NOMO-1 (cell line): Measurements from ENCODE around the gene MARK3.

Source experiments
- DNase-seq, 2 experiments: peaks; one replicate each; lab custom pipeline; 2025; ENCODE audit not compliant: unreplicated experiment in 2 of 2; lab: John Stamatoyannopoulos, UW

The MARK3 gene

GRCh38 chr14:103366741-103367140, 18.5 kb upstream of the MARK3 start:
- DNase-seq: no peak

GRCh38 chr14:103367995-103368394, 17.2 kb upstream of the MARK3 start:
- no peak for DNase-seq

- DNase-seq: no peak
Observed at GRCh38 chr14:103370087-103370486, 15.1 kb upstream of the MARK3 start.

DNA sequence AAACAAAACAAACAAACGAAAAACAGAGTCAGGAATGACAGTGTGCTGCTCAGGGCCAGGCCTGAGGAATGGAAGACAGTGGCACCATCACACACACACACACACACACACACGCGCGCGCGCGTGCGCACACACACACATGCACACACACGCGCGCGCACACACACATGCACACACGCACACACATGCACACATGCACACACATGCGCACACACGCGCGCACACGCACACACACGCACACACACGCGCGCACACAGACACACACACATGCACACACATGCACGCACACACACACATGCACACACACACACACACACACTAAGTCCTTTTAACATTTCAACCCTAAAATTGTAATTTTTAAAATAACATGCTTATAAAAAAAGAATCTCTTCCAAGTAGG, 13.2 kb upstream of the MARK3 start:
- no peak for DNase-seq

GRCh38 chr14:103372552-103373304, 12.5 kb upstream of the MARK3 start:
- DNase-seq: no peak

DNA sequence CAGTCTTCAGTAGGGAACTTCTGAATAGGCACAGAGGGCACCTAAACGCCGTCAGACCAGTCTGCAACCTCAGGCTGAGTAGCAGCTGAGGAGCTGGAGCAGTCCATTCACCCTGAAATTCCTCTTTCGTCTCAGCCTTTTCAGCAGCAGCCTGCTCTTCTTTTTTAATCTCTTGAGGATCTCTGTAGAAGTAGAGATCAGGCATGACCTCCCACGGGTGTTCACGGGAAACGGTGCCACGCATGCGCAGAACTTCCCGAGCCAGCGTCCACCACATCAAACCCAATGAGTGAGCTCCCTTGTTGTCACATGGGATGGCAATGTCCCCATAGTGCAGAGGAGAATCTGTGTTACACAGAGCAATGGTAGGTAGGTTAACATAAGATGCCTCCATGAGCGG, 11.1 kb upstream of the MARK3 start:
- no peak for DNase-seq

- DNase-seq: no peak
Observed at GRCh38 chr14:103377522-103378037, 7.6 kb upstream of the MARK3 start.

DNA sequence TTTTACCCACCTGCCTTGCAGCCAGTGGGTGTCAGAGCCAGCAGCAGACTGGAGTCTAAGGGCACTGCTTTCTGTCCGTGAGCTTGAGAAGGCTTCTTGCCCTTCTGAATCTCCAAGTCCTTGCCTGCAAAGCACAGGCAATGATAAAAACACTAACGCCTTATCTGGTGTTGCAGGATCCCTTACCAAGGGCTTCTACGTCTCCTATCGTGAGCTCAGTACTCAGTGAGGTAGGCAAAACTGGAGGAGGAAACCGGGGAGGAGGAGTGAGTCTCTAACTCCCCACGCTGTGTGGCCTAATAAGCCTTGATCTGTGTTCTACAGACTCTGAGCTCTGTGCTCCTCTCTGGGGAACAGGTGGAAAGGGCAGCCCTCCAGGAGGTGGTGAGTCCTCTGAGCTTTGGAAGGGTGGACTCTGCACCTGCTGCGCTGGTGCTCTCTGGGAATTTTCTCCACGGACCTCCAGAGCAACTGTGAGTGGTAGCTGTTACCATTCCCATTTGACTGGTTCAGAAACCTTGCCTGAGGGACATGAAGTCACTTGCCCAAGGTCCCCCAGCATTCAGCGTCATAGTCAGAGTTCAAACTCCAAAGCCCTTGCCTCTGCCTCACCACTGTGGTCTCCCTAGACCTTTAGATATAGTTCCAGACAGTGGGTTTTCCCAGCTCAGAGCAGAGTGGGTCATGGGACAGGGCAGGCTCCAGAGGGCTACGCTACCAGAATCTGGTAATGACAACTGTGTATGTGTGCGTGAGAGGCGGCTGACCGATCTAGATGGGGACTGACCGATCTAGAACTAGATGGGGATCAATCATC, 7.0 kb upstream of the MARK3 start:
- no peak for DNase-seq

DNA sequence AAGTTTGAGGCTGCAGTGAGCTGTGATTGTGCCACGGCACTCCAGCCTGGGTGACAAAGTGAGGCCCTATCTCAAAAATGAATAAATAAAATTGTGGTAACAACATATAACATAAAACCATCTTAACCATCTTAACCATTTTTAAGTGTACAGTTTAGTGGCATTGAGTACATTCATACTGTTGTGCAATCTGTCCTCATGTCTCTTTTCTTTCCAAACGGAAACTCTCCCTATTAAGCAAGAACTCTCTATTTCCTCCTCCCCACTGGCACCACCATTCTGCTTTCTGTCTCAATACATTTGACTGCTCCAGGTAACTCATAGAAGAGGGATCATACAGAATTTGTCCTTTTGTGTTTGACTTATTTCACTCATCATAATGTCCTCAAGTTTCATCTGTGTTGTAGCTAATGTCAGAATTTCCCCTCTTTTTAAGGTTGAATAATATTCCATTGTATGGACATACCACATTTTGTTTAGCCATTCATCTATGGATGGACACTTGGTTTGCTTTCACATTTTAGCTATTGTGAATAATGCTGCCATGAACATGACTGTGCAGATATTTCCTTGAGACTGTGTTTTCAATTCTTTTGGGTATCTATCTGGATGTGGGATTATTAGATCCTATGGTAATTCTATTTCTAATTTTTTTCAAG, 4.4 kb upstream of the MARK3 start:
- DNase-seq: no peak

- DNase-seq: no peak
Observed at GRCh38 chr14:103382376-103382775, 2.8 kb upstream of the MARK3 start.

GRCh38 chr14:103384450-103385151, 614 bp upstream of the MARK3 start:
- no peak for DNase-seq

DNA sequence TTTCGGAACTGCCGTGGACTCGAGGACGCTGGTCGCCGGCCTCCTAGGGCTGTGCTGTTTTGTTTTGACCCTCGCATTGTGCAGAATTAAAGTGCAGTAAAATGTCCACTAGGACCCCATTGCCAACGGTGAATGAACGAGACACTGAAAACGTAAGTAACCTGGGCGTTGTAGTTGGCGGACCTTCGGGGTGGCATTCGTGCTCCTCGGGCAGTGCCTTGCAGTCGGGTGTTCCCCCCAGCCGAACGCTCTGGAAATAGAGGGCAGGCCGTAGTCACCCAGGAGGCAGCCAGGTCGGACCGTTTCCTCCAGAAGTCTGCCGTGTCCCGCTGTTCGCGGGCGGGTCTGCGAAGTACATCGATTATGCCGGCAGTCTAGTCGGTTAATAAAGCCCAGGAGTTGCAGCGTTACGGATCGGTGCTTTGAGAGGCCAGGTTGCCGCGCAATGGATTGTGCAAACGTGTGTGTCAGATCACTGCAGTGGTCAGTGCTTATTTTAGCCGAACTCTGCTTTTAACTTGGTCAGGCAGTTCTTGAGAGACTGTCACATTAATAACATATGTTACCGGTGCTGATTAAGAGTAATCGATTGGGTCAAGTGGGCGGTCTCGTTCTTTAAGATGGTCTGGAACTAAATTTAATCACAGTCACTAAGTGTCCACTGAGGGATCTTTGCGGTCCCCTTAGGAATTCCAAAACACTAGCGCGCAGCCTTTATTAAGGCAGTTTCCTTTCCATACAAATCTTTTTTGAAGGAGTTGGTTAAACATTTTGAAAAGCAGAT, 906 bp downstream of the MARK3 start:
- no peak for DNase-seq

GRCh38 chr14:103386713-103387329, 1.6 kb downstream of the MARK3 start:
- peak in 1 of 2 experiments; percentile 17 for DNase-seq

DNA sequence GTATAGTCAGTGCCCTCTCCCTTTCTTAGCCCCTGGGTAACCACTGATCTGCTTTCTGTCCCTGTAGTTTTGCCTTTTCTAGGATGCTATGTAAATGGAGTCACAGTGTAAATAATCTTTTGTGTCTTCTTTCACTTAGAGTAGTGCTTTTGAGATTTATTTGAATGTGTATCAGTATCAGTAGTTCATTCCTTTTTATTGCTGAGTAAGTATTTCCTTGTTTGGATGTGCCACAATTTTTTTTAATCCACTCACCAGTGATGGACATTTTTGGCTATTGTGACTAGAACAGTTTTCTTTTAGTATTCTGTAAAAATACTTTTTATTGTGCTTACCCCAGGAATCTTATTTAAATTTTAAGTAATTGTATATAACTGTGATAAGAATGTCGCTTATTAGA, 3.4 kb downstream of the MARK3 start:
- DNase-seq: no peak

DNA sequence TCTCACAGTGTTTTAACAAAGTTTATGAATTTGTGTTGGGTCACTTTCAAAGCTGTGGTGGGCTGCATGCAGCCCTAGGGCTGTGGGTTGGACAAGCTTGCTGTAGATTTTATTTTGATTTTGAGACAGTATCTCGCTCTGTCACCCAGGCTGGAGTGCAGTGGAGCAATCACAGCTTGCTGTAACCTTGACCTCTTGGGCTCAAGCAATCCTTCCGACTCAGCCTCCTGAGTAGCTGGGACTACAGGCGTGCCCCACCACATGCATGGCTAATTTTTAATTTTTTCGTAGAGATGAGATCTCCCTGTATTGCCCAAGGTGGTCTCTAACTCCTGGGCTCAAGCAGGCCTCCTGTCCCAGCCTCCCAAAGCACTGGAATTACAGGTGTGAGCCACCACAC, 5.4 kb downstream of the MARK3 start:
- DNase-seq: no peak

GRCh38 chr14:103391048-103391447, 5.8 kb downstream of the MARK3 start:
- DNase-seq: peak; percentile 77 to 82

DNA sequence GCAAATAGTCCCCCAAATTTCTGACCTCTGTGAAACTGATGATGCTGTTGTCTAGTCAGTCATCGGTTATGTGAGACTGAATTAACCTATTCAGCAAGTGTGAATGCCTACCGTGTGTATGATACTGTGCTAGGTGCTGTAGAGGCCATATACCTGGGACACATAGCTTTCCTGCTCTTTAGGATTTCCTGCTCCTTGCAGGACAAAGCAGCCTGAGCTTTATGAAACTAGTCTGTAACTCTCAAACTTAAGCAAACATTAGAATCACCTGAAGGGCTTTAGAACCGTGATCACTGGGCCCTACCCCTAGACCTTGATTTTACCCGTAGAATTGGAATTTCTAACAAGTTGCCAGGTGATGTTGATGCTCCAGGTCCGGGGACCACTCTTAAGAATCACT, 6.9 kb downstream of the MARK3 start:
- no peak for DNase-seq

DNA sequence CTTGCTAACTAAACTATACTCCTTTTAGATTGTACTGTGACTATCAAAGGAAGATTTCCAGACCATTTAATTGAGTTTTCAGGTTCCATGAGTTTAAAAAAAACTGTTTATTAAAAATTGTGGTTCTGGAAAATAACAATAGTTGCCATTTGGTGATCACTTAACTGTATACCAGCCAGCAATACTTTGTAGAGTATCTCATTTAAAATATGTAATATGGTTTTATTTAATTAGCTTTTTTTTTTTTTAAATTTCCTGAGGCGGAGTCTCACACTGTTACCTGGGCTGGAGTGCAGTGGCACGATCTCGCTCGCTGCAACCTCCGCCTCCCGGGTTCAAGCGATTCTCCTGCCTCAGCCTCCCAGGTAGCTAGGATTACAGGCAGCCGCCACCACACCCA, 7.4 kb downstream of the MARK3 start:
- no peak for DNase-seq

DNA sequence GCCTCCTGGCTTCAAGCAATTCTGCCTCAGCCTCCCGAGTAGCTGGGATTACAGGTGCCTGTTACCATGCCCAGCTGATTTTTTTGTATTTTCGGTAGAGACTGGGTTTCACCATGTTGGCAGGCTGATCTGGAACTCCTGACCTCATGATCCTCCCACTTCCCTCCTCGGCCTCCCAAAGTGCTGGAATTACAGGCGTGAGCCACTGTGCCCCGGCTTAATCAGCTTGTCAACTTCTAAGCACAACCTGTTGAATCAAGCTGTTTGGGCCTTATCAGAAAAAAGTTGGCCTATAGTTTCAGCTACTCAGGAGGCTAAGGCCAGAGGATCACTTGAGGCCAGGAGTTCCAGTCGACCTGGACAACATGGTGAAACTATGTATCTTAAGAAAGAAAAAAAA, 7.9 kb downstream of the MARK3 start:
- no peak for DNase-seq
